GM10248 (cell line): Measurements from ENCODE around the gene MAPRE3.

Experiments
- CTCF ChIA-PET: fragments of 300-600 bp; sonication (Branson Sonifier 250); formaldehyde crosslinking; extraction: SDS; loops from one replicate; lab custom pipeline; 2021; ENCODE audit warnings: antibody characterized with exemption; lab: Yijun Ruan, JAX
- POLR2A ChIA-PET: fragments of 350-650 bp; sonication (Branson Sonifier 250); formaldehyde crosslinking; extraction: SDS; loops from one replicate; lab custom pipeline; 2020; ENCODE audit warnings: antibody characterized with exemption; lab: Yijun Ruan, JAX
- DNase-seq: peaks from one replicate; pipeline ENCODE4 v3.0.0; 2012; ENCODE audit errors: extremely low spot score
- TF ChIP-seq, protein P1 (sequence below): IDR thresholded peaks from 2 replicates; pipeline ENCODE4 v1.5.1; 2012; ENCODE audit warnings: mild to moderate bottlenecking, low read depth; ENCODE audit errors: extremely low read depth, missing control alignments, control extremely low read depth

Gene MAPRE3

DNA sequence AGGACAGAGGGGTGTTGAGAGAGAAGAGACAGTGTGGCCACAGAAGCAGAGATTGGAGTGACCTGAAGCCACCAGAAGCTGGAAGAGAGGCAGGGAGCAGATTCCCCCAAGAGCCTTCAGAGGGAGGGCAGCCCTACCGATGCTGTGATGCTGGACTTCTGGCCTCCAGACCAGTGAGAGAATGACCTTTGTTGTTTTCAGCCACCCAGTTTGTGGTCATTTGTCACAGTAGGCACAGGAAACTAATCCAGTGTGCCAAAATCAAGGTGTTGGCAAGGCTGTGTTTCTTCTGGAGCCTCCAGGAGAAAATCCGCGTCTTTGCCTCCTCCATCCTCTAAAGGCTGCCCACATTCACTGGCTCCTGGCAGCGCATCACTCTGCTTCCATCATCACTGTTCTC lies 15.4 kb downstream of the MAPRE3 start:
- ChIA-PET CTCF (interaction anchor here (1.0 to 4.4 kb wide), 5 partner anchors 8 to 140 kb away, joined by 3 to 15 read pairs (median 4); no protein-coding TSS in a partner anchor), POLR2A (no interaction called here)
- DNase-seq, result no peak

DNA sequence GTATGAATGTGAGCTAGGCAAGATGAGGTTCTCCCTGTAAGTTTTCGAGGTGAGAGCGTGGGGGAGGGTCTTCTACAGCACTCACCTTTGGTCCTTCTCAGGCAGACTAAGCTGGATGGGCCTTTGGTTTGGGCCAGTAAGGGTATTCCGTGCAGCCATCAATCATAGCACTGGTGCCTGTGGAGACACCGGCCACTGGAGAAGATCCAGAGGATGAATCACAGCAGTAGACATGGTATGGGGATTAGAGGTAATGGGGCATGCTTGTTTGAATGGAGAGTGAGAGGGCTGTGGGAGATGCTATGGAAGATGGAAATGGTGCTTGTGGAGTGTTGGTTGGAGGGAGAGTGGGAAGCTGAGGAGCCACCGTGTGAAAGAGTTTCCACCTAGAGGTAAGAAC lies 16.1 kb downstream of the MAPRE3 start:
- ChIA-PET CTCF (interaction anchor here (0.9 to 4.4 kb wide), 5 partner anchors 9 to 141 kb away, joined by 3 to 15 read pairs (median 9); no protein-coding TSS in a partner anchor), POLR2A (no interaction called here)
- DNase-seq, result no peak
- TF ChIP-seq, protein P1, sequence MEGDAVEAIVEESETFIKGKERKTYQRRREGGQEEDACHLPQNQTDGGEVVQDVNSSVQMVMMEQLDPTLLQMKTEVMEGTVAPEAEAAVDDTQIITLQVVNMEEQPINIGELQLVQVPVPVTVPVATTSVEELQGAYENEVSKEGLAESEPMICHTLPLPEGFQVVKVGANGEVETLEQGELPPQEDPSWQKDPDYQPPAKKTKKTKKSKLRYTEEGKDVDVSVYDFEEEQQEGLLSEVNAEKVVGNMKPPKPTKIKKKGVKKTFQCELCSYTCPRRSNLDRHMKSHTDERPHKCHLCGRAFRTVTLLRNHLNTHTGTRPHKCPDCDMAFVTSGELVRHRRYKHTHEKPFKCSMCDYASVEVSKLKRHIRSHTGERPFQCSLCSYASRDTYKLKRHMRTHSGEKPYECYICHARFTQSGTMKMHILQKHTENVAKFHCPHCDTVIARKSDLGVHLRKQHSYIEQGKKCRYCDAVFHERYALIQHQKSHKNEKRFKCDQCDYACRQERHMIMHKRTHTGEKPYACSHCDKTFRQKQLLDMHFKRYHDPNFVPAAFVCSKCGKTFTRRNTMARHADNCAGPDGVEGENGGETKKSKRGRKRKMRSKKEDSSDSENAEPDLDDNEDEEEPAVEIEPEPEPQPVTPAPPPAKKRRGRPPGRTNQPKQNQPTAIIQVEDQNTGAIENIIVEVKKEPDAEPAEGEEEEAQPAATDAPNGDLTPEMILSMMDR, result no peak

More for the DNA sequence above, 15.4 kb downstream of the MAPRE3 start:
- TF ChIP-seq, protein P1, result no peak

DNA sequence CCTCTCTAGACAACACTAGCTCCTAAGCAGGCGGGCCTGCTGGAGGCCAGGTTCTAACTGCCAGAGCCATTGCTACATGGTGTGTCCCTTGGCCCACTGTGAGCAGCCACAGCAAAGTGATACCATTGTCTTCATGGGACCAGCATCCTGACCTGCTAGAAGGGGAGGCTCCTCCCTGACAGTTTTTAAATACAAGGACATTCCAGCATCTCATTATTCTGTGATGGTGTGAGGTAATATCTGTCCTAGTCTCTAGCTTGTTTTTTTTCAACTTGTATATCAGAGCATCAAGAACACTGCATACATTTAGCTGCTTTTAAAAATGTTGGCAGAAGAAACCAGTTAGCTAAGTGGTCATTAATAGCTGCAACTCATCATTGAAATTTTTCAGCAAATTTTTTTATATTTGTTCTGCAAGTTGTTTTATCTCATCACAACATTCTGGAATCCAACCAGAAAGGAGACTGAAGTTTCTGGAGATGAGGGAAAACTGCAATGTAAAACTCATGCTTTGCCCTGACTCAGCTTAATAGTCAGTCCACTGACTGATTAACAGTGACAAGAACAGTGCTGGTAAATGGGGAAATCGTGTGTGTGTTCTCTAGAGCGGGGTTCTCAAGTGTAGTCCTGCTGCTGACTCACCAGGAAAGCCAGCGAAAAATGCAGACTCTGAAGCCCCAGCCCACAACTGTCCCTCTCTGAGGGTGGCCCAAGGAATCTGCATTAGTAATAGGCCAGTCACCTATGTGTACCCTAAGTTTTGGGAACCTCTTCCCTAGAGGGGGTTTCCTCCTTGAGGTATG lies 17.8 kb downstream of the MAPRE3 start:
- TF ChIP-seq, protein P1, result no peak
- DNase-seq, result no peak
- ChIA-PET CTCF (interaction anchor here (1.3 to 4.4 kb wide), 7 partner anchors 10 to 142 kb away, joined by 3 to 15 read pairs (median 9); no protein-coding TSS in a partner anchor), POLR2A (no interaction called here)

DNA sequence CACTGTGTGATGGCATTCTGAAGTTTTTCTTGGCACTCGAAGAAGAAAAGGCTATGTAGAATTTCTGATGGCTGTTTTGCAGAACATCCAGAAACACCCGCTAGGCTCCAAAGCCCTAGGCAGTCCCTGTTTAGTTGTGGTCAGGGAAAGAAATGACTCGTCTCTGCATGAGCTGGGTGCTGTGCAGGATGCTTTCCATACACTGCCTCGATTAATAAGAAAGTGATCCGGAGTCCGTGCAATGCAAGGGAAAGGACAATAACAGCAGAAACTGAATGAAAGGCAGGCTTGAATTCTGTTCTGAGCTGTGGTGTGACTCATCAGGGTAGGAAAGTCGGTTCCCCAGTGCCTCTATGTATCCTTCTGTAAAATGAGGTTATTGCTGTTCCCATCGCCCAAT lies 18.7 kb downstream of the MAPRE3 start:
- ChIA-PET CTCF (interaction anchor here (1.3 to 4.4 kb wide), 6 partner anchors 9 to 46 kb away, joined by 3 to 15 read pairs (median 8); no protein-coding TSS in a partner anchor), POLR2A (no interaction called here)
- TF ChIP-seq, protein P1, result no peak
- no peak for DNase-seq

DNA sequence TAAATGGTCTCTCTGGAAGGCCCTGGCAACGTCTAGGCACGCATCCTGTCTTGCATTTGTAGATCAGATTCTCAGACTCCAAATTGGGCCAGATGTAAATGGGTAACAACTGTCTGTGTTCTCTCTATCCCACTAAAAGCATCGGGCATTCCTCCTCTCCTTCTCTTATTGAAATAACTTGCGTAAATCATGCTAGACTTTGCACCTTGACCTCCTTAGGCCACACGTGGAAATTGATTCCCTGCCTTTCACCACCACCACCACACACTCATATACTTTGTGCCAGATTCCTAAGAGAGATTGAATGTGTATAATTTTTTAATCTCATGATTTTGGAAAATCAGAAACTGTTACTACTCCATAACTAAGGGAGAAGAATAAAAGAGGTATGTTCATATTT lies 21.3 kb downstream of the MAPRE3 start:
- ChIA-PET CTCF (no interaction called here), POLR2A (no interaction called here)
- no peak for DNase-seq
- TF ChIP-seq, protein P1, result no peak

DNA sequence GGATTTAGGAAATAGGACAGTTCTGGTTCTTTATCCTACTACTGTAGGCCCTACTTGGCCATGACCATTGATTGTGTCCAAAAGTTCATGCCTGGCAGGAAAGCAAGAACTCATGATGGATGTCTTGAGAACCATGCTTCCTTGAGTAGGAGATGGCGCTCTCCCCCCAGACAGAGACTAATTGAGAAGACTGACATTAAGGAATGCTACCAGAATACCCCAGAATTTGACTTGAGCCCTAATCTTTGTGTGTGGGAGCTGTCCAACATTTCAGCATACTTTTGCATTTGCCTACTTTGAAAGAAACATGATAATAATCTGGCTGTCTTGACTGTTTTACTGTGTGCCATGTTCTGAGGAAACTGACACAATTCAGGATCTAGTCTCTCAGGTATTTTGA lies 23.3 kb downstream of the MAPRE3 start:
- TF ChIP-seq, protein P1, result no peak
- POLR2A ChIA-PET, result interaction anchor here (0.8 kb wide), 1 partner anchor 22 kb away, joined by 3 read pairs; no protein-coding TSS in a partner anchor
- CTCF ChIA-PET, result interaction anchor here (1.3 to 3.7 kb wide), 5 partner anchors 10 to 87 kb away, joined by 3 to 22 read pairs (median 16); no protein-coding TSS in a partner anchor
- DNase-seq, result no peak
